NCI-H82 treated with DMSO at 0.1 percent for 48 hours (cell line): ENCODE measurements around the gene FMOD.

Source experiments
- DNase-seq: peaks from one replicate; lab custom pipeline; 2025; ENCODE audit not compliant: unreplicated experiment; lab: John Stamatoyannopoulos, UW

The FMOD gene

DNA sequence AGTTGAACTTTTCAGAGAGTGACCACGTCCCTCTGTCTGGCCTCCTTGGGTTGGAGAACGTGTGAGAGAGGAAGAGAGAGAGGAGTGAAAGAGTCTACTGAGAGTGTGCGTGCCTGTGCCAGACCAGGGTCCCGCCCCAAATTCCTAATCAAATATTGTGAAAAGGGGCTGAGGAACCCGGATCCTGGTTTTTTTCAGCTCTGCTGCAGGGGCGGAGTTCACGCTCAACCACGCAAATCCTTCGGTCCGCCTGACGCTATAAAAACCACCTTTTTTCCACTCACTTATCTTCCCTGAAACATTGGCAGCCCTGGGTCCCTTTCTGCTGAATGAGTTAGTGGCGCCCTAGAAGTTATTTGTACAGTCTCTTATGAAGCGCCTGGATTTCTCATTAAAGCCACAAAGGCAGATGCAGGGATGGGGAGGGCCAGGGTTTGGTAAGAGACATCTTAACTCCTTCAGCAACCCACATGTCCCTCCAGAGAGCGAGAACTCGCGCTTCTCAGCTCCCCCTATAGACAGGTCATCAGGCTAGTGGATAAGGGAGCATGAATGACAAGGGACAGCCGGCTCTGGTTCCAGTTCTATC is at the start of gene FMOD:
Gene FMOD (minus strand): TSS at position 86 of the 589 bp plus-strand sequence. CDS start 2,852 bp downstream, outside the sequence.
- no peak for DNase-seq

DNA sequence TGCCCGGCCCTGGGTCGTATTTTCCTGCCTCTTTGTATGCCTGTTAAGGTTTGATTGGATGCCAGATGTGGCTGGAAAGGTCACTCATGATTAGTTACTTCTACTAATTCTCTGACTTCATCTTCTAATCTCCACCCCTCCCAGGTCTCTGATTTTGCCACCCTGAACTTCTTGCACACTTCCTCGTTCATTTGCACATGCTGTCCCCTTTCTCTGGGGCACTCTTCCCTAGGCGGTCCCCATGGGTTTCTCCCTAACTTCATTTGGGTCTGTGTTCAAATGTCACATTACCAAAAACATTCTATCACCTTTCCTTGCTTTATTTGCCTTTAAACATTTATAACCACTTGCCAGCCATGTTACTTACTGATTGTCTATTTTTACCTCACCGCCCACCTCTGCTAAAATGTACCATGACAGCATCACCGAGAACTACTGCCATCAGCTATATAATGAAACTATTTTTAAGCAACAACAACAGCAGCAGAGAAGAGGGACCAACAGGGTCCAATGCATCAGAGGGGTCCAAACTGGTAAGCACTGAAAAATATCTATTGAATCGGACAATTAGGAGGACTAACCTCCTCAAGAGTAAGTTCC is 45.8 kb upstream of the FMOD start:
- no peak for DNase-seq

DNA sequence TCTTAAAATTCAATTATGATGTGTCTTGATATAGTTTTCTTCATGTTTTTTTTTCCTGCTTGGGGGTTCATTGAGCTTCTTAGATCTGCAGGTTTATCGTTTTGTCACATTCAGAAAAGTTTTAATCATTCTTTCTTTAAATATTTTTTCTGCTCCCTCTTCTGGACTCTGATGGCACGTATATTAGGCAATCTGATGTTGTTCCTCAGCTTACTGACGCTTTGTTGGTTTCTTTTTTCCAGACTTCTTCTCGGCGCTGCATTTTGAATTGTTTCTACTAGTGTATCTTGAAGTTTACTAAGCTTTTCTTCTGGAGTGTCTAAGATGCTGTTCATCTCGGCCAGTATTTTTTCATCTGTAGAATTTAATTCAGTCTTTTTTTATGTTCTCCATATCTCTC is 44.8 kb upstream of the FMOD start:
- DNase-seq = no peak

- DNase-seq = peak; percentile 62
Measured at GRCh38 chr1:203390298-203390697, 39.4 kb upstream of the FMOD start.

DNA sequence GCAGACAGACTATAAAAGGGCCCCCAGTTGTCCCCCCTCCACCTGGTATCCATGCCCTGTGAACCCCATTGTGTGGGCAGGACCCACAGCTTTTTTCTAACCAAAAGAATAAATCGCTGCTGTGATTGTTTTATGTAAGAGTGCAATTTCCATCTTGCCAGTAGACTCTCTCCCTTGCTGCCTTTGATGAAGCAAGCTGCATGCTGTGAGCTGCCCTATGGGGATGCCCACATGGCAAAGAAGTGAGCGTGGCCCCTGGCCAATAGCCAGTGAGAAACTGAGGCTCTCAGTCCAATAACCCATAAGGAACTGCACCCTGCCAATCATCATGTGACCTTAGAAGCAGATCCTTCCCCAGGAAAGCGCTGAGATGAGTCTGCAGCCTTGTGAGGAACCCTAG is 37.8 kb upstream of the FMOD start:
- no peak for DNase-seq

DNA sequence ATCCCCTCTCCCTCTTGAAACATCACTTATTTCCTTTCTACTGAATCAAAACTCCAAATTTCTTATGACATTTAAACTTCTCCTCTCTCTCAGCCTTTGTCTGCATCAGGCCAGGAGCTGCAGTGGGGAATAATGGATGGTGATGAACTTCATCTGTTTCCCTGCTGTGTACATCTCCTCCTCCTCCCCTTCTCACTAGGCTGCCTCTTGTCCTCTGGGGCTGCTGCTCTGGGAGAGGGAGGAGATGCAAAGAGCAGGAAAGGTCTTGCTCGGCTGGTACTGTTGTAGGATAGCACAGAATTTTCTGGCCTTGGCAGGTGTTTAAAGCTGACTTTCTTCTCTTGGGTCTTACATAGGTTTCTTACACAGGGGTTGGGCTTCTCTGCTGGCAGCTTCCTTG is 31.1 kb upstream of the FMOD start:
- no peak for DNase-seq

- no peak for DNase-seq
Measured at GRCh38 chr1:203381151-203381751, 30.3 kb upstream of the FMOD start.

GRCh38 chr1:203380420-203381150 is 29.7 kb upstream of the FMOD start:
- DNase-seq = no peak

- DNase-seq = no peak
Measured at GRCh38 chr1:203379825-203380224, 28.9 kb upstream of the FMOD start.

DNA sequence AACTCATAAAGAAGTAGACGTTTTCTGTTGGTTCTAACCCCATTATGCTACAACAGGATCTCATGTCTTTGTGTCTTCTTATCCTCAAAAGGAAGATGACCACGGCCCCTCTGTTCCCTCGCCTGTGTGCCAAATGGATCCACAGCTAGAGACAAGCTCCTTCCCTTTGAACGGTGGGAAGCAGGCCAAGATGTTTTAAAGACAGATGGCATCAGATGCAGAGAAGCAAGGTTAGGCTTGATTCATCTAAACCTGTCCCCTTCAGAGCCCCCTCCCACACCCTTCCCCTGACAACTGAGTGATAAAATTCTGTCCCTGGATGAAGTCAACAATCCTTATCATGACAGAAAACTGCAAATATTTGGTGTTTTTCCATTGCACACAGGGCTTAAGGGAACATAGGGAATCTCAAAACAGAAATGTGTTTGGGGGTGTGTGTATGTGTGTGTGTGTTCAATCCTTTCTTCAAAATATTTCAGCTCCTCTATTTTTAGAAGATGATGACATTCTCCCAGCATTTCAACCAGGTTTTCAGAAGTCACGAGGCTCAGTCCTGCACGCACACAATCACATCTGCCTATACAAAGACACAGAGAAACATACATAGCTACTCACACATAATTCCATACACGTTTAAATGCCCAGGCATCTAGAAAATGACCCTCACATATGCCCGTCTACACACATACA is 27.8 kb upstream of the FMOD start:
- no peak for DNase-seq

GRCh38 chr1:203373991-203374390 is 23.1 kb upstream of the FMOD start:
- DNase-seq = no peak

- no peak for DNase-seq
Measured at GRCh38 chr1:203373002-203373401, 22.1 kb upstream of the FMOD start.

- DNase-seq = no peak
Measured at GRCh38 chr1:203371288-203371687, 20.4 kb upstream of the FMOD start.

GRCh38 chr1:203369666-203370065 is 18.7 kb upstream of the FMOD start:
- no peak for DNase-seq

DNA sequence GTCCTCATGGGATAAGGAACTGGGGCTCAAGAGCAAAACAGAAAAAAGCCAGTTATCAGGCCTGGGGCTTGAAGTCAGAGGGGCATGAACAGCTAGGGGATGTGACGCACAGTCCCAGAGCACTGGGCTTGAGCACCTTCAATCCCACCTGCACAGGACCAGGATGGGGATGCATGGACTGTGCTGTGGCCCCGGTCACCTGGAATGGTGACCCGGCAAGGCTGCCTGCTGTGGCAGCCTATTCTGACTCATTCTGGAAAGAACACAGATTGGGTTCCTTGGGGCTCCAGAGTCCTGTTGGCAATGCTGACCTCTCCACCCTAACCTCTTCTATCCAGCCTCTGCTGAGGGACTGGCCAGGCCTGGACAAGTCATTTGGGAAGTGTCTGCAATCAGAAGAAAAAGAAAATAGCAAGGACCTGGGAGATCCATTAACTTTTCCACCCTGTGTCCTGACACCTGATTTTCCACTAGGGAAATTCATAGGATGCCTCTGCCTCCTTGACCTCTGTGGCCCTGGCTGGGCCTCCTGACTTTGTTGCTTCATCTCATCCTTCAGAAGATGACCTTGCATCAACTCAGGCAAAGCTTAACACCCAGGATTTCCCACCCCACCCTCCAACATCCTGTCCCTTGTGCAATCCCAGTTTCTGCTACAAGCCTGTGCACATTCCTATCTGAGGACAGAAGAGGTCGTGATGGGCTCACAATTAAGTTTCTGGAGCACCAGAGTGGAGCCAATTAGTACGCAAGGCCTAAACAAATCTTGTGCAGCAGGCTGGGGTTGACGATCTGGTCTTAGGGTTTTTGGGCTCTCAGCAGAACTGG is 17.9 kb upstream of the FMOD start:
- no peak for DNase-seq

DNA sequence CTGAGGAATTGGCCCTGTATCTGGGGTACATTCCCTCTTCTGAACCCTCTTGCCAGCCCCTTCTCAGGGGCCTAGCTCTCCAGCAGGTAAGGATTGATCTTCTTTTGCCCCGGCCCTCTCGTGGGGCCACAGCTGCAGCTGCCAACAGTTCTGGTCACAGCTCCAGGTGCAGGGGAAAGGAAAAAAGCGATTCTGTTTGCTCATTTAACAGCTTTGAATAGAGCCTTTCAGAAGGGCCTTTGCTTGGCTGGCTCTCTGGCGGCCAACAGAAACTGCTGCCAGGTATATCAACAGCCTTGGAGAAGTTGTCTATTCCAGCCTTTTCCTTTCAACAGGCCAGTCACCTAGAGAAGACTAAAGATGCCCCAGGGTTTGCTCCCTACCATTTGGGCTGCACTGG is 16.1 kb upstream of the FMOD start:
- no peak for DNase-seq

- no peak for DNase-seq
Measured at GRCh38 chr1:203366476-203366875, 15.6 kb upstream of the FMOD start.

- DNase-seq = no peak
Measured at GRCh38 chr1:203364806-203365205, 13.9 kb upstream of the FMOD start.

DNA sequence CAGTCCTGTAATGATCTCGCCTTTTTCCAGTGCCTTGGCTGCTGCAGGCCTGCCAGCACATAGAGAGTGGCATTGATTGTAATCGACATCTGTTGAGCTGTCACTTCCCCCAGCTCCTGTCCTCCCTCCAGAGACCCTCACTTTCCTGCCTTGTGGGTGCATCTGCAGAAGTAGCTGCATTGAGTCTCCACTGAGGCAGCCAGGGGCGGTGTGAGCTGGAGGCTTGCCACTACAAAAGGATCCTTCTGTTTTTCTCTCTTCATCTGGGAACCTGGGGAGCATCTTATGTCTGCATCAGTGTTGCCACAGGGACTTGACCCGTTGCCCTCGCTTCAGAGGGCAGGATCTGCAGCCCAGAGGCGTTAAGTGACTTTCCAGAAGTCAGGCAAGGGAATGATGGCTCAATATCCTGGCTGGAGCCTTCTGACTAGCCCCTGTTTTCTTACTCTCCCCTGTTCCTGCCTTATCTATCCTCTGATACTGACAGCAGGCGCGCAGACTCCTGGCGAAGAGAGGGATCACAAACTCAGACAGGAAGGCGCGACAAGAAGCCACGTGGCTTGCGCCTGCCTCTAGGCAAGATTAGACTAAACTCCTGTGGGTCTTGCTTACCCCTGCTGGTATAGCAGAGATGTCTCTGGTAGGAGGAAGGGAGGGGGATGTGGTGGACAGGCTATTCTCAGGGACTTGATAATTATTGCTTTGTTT is 13.3 kb upstream of the FMOD start:
- DNase-seq = no peak

GRCh38 chr1:203362720-203363025 is 11.8 kb upstream of the FMOD start:
- no peak for DNase-seq
